Measurements from ENCODE around the gene TIMM13. TPM values are rescaled to one million over a fixed set of nuclear protein-coding genes. Genes with fewer than 3 reads are reported as not detected.

Gene TIMM13
- total and polyA plus RNA-seq, 9 of the 15 experiments (the other 6 are each of a cell fraction or from before 2014, with no cell fraction given), result 17.6 to 215 (median 71.8) TPM

DNA sequence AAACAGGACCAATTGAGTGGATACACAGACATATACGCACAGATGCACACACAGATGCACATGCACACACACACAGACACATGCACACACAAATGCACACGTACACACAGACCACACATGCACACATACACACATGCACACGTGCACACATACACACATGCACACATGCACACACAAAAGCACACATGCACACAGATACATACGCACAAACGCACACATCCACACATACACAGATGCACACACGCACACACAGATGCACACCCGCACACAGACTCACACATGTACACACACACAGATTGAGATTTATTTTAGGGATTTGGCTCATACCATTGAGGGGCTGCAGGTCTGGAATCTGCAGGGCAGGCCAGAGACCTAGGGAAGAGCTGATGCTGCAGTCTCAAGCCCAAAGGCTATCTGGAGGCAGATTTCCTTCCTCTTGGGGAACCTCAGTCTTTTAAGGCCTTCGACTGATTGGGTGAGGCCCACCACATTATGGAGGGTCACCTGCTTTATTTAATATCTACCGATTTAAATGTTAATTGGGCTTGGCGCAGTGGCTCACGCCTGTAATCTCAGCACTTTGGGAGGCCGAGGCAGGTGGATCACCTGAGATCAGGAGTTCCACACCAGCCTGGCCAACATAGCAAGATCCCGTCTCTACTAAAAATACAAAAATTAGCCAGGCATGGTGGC, 44.7 kb downstream of the TIMM13 start (continued):
- TF ChIP-seq NCOA6 (IDR thresholded peaks at IDR 0.05) (no peak), KAT7 (CRISPR knock-in tag; IDR thresholded peaks at IDR 0.05; ENCODE audit: borderline replicate concordance) (no peak), ZNF124 (CRISPR knock-in tag; IDR thresholded peaks at IDR 0.05) (no peak), ZNF561 (CRISPR knock-in tag; conservative IDR thresholded peaks at IDR 0.05) (no peak), PRPF4 (IDR thresholded peaks at IDR 0.05; ENCODE audit: insufficient read depth, low read depth, low read length, poor library complexity, severe bottlenecking) (no peak), ARID2 (IDR thresholded peaks at IDR 0.05) (peak; percentile 25; the same call in 1 of the 2 replicates), ZNF253 (CRISPR knock-in tag; conservative IDR thresholded peaks at IDR 0.05) (no peak), TEAD4 (IDR thresholded peaks at IDR 0.05; ENCODE audit: low read length) (no peak), TEAD4 (CRISPR knock-in tag; IDR thresholded peaks at IDR 0.05; ENCODE audit: borderline replicate concordance) (0 out of 2 replicates have a peak, but pooled peaks have one; percentile 55), LCOR (CRISPR knock-in tag; IDR thresholded peaks at IDR 0.05) (no peak), ZNF695 (CRISPR knock-in tag; IDR thresholded peaks at IDR 0.05) (no peak), ZNF121 (CRISPR knock-in tag; conservative IDR thresholded peaks at IDR 0.05) (peak; percentile 100)
- TF ChIP-seq, protein P1, sequence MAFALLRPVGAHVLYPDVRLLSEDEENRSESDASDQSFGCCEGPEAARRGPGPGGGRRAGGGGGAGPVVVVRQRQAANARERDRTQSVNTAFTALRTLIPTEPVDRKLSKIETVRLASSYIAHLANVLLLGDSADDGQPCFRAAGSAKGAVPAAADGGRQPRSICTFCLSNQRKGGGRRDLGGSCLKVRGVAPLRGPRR (CRISPR knock-in tag; IDR thresholded peaks at IDR 0.05), result no peak
- TF ChIP-seq, protein P2, sequence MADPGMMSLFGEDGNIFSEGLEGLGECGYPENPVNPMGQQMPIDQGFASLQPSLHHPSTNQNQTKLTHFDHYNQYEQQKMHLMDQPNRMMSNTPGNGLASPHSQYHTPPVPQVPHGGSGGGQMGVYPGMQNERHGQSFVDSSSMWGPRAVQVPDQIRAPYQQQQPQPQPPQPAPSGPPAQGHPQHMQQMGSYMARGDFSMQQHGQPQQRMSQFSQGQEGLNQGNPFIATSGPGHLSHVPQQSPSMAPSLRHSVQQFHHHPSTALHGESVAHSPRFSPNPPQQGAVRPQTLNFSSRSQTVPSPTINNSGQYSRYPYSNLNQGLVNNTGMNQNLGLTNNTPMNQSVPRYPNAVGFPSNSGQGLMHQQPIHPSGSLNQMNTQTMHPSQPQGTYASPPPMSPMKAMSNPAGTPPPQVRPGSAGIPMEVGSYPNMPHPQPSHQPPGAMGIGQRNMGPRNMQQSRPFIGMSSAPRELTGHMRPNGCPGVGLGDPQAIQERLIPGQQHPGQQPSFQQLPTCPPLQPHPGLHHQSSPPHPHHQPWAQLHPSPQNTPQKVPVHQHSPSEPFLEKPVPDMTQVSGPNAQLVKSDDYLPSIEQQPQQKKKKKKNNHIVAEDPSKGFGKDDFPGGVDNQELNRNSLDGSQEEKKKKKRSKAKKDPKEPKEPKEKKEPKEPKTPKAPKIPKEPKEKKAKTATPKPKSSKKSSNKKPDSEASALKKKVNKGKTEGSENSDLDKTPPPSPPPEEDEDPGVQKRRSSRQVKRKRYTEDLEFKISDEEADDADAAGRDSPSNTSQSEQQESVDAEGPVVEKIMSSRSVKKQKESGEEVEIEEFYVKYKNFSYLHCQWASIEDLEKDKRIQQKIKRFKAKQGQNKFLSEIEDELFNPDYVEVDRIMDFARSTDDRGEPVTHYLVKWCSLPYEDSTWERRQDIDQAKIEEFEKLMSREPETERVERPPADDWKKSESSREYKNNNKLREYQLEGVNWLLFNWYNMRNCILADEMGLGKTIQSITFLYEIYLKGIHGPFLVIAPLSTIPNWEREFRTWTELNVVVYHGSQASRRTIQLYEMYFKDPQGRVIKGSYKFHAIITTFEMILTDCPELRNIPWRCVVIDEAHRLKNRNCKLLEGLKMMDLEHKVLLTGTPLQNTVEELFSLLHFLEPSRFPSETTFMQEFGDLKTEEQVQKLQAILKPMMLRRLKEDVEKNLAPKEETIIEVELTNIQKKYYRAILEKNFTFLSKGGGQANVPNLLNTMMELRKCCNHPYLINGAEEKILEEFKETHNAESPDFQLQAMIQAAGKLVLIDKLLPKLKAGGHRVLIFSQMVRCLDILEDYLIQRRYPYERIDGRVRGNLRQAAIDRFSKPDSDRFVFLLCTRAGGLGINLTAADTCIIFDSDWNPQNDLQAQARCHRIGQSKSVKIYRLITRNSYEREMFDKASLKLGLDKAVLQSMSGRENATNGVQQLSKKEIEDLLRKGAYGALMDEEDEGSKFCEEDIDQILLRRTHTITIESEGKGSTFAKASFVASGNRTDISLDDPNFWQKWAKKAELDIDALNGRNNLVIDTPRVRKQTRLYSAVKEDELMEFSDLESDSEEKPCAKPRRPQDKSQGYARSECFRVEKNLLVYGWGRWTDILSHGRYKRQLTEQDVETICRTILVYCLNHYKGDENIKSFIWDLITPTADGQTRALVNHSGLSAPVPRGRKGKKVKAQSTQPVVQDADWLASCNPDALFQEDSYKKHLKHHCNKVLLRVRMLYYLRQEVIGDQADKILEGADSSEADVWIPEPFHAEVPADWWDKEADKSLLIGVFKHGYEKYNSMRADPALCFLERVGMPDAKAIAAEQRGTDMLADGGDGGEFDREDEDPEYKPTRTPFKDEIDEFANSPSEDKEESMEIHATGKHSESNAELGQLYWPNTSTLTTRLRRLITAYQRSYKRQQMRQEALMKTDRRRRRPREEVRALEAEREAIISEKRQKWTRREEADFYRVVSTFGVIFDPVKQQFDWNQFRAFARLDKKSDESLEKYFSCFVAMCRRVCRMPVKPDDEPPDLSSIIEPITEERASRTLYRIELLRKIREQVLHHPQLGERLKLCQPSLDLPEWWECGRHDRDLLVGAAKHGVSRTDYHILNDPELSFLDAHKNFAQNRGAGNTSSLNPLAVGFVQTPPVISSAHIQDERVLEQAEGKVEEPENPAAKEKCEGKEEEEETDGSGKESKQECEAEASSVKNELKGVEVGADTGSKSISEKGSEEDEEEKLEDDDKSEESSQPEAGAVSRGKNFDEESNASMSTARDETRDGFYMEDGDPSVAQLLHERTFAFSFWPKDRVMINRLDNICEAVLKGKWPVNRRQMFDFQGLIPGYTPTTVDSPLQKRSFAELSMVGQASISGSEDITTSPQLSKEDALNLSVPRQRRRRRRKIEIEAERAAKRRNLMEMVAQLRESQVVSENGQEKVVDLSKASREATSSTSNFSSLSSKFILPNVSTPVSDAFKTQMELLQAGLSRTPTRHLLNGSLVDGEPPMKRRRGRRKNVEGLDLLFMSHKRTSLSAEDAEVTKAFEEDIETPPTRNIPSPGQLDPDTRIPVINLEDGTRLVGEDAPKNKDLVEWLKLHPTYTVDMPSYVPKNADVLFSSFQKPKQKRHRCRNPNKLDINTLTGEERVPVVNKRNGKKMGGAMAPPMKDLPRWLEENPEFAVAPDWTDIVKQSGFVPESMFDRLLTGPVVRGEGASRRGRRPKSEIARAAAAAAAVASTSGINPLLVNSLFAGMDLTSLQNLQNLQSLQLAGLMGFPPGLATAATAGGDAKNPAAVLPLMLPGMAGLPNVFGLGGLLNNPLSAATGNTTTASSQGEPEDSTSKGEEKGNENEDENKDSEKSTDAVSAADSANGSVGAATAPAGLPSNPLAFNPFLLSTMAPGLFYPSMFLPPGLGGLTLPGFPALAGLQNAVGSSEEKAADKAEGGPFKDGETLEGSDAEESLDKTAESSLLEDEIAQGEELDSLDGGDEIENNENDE (IDR thresholded peaks at IDR 0.05; ENCODE audit: low read depth, low read length), result no peak
- TF ChIP-seq, protein P3, sequence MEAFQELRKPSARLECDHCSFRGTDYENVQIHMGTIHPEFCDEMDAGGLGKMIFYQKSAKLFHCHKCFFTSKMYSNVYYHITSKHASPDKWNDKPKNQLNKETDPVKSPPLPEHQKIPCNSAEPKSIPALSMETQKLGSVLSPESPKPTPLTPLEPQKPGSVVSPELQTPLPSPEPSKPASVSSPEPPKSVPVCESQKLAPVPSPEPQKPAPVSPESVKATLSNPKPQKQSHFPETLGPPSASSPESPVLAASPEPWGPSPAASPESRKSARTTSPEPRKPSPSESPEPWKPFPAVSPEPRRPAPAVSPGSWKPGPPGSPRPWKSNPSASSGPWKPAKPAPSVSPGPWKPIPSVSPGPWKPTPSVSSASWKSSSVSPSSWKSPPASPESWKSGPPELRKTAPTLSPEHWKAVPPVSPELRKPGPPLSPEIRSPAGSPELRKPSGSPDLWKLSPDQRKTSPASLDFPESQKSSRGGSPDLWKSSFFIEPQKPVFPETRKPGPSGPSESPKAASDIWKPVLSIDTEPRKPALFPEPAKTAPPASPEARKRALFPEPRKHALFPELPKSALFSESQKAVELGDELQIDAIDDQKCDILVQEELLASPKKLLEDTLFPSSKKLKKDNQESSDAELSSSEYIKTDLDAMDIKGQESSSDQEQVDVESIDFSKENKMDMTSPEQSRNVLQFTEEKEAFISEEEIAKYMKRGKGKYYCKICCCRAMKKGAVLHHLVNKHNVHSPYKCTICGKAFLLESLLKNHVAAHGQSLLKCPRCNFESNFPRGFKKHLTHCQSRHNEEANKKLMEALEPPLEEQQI (IDR thresholded peaks at IDR 0.05), result no peak

Data from K562 (cell line).